Embryonic facial prominence (tissue), 1 donor: ENCODE data around the gene TMEM204.
"Not testable (repeated sequence)": the region's sequence is repeated elsewhere in the genome, so short reads cannot be mapped to it uniquely, and the experiment has no call there.

Source experiments
- DNase-seq: peaks from one replicate; pipeline ENCODE4 v3.0.0-alpha.2; 2016; ENCODE audit errors: extremely low spot score

TMEM204 gene

DNA sequence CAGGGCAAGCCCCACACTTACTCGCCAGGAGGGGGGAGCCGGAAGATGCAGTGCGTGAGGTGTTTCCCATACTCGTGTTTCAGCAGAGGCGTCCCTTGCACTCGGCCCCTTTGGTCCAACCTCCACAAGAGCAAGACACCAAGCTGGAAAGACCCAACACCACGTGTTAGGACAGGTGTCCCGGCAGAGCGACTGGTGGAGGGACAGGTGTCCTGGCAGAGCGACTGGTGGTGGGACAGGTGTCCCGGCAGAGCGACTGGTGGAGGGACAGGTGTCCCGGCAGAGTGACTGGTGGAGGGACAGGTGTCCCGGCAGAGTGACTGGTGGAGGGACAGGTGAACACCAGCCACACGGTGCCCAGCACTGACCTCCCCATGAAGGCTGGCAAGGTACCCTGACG, 59.0 kb downstream of the TMEM204 start:
- no peak for DNase-seq

DNA sequence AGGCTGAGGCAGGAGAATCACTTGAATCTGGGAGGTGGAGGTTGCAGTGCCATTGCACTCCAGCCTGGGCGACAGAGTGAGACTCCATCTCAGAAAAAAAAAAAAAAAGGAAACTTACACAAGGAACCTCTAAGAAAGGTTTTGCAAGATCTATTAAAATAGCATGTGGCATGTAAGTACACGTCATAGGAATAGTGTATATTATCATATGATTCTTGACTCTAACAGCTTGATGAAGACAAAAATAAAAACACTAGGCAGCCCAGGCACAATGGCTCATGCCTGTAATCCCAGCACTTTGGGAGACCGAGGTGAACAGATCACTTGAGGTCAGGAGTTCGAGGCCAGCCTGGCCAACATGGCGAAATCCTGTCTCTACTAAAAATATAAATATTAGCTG, 62.0 kb downstream of the TMEM204 start:
- not testable (repeated sequence) for DNase-seq

DNA sequence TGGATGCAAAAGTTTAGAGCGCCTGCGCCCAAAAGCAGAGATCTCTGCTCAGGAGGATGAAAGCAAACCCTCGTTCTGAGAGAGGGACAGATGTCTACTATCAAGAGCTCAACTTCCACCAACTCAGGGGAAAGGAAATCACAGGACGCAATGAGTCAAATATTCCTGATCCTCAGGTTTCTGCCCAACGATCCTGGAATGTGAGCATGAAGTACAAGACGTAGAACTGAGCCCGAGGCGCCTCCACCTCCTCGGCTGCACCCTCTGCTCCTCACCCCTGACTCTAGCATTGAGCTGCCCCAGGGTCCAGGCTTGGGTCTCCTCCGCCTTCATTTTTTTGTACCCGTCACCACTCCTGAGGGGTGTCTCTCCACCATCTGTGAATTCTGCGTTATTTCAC, 63.0 kb downstream of the TMEM204 start:
- no peak for DNase-seq

DNA sequence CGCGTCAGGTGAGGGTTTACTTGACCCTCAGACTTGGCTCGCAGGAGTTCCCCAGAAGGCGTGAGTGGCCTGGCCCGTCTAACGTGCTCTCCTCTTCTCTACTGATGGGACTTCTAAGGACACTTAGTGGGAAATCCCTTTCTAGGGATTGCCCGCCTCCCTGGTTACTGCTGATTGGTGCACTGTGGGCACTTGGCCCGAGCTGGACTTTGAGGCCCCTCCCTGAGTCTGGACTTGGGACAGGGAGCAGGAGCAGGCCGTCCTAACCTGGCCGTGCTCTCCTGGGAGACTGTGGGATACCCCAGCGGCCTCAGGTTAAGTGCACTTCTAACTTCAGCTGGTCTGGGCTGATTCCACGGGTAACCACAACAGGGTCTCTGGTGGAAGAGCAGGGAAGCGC, 63.7 kb downstream of the TMEM204 start:
- no peak for DNase-seq

DNA sequence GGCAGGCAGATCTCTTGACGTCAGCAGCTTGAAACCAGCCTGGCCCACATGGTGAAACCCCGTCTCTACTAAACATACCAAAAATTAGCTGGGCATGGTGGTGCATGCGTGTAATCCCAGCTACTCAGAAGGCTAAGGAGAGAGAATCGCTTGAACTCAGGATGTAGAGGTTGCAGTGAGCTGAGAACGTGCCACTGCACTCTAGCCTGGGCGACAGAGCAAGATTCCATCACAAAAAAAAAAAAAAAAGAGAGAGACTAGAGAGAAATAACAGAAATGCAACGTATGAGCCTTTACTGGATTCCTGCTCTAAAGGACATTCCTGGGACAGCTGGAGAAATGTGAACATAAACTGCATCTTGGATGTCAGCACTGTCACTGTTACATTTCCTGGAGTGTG, 67.6 kb downstream of the TMEM204 start:
- DNase-seq, result no peak

DNA sequence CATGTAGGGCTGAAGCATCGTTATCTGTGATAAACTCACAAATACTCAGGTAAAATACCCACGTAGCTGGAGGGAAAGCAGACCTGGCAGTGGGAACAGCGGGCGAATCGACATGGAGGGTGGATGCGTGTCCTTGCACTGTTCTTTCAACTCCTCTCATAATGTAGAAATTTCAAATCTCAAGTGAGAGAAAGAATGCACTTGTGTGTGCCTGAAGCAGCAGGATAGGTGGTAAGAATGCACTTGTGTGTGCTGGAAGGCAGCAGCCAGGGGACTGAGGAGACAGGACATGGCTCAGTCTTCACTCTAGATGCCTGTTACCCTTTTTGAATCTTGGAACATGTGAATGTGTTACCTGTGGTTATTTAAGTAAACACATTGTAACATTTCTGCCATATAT, 68.0 kb downstream of the TMEM204 start:
- no peak for DNase-seq

DNA sequence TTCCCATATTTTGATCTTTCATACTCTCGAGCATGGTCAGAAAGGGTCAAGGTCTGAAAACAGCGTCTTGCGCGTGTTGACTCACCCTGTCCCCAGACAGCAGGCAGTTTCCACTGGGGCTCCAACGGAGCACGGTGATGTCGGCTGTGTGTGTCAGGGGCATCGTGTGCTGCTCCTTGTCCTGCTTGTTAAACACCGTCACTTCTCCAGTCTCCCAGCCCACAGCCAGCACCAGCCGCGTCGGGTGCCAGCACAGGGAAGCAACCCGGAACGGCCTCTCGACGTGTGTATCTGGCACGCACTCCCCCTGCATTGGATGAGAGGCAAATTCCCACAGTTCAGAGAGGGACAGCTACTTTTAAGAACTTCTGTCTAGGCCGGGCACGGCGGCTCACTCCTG, 68.8 kb downstream of the TMEM204 start:
- DNase-seq, result no peak
